Stimulated activated CD8-positive, alpha-beta memory T cell treated with anti-CD3 and anti-CD28 coated beads, Interleukin-2, amount 100 ng/mL, for 48 hours (primary cell): Measurements from ENCODE around the gene DDX56.
"Not testable (repeated sequence)": the region's sequence is repeated elsewhere in the genome, so short reads cannot be mapped to it uniquely, and the experiment has no call there.

Source experiments
- DNase-seq, 2 donors: peaks; one replicate each; pipeline ENCODE4 v3.0.0-alpha.2; 2020; ENCODE audit warnings: low read depth in 2 of 2

Gene DDX56

GRCh38 chr7:44573464-44574286 is at the start of gene DDX56:
Gene DDX56, minus strand, starts transcription at chr7:44573908. Its CDS starts 13 bp downstream, at chr7:44573895.
- DNase-seq: peak; percentile 87 to 93

GRCh38 chr7:44622342-44623151 is 48.8 kb upstream of the DDX56 start:
- DNase-seq: no peak

GRCh38 chr7:44621750-44622103 is 48.0 kb upstream of the DDX56 start:
- DNase-seq: no peak

GRCh38 chr7:44621034-44621749 is 47.5 kb upstream of the DDX56 start:
- no peak for DNase-seq

GRCh38 chr7:44618753-44619152 is 45.0 kb upstream of the DDX56 start:
- DNase-seq: no peak

- DNase-seq: no peak
Observed at GRCh38 chr7:44618045-44618444, 44.3 kb upstream of the DDX56 start.

GRCh38 chr7:44617225-44617890 is 43.6 kb upstream of the DDX56 start:
- no peak for DNase-seq

- DNase-seq: no peak
Observed at GRCh38 chr7:44616545-44616944, 42.8 kb upstream of the DDX56 start.

GRCh38 chr7:44615793-44616192 is 42.1 kb upstream of the DDX56 start:
- no peak for DNase-seq

GRCh38 chr7:44615149-44615611 is 41.5 kb upstream of the DDX56 start:
- DNase-seq: no peak

- no peak for DNase-seq
Observed at GRCh38 chr7:44609829-44610228, 36.1 kb upstream of the DDX56 start.

- no peak for DNase-seq
Observed at GRCh38 chr7:44608916-44609648, 35.4 kb upstream of the DDX56 start.

GRCh38 chr7:44607141-44608068 is 33.7 kb upstream of the DDX56 start:
- DNase-seq: no peak

- DNase-seq: peak; percentile 99
Observed at GRCh38 chr7:44606341-44607140, 32.8 kb upstream of the DDX56 start, which contains the start of gene OGDH. Gene OGDH, plus strand, starts transcription at chr7:44606627. Its CDS starts 17,717 bp downstream, at chr7:44624344.

- DNase-seq: no peak
Observed at GRCh38 chr7:44604941-44605340, 31.2 kb upstream of the DDX56 start.

- DNase-seq: no peak
Observed at GRCh38 chr7:44603193-44603592, 29.5 kb upstream of the DDX56 start.

GRCh38 chr7:44602576-44602910 is 28.8 kb upstream of the DDX56 start:
- DNase-seq: no peak

- DNase-seq: no peak
Observed at GRCh38 chr7:44599222-44599621, 25.5 kb upstream of the DDX56 start.

- not testable (repeated sequence) for DNase-seq
Observed at GRCh38 chr7:44597181-44597580, 23.5 kb upstream of the DDX56 start.
